Glutamatergic neuron (in vitro differentiated cells): Measurements from ENCODE around the gene OR5B12. TPM values are rescaled to one million over a fixed set of nuclear protein-coding genes. Genes with fewer than 3 reads are reported as not detected.

Experiments
- DNase-seq: peaks from one replicate; pipeline ENCODE4 v3.0.0; 2022
- H3K27ac Mint-ChIP-seq: one replicate; pipeline ENCODE4 v1.8.0; 2020; ENCODE audit warnings: mild to moderate bottlenecking, mixed read lengths, inconsistent platforms; ENCODE audit not compliant: unreplicated experiment
- H3K27me3 Mint-ChIP-seq: one replicate; pipeline ENCODE4 v1.8.0; 2020; ENCODE audit warnings: mild to moderate bottlenecking, moderate library complexity, mixed read lengths, inconsistent platforms; ENCODE audit not compliant: unreplicated experiment
- H3K36me3 Mint-ChIP-seq: one replicate; pipeline ENCODE4 v1.8.0; 2020; ENCODE audit warnings: mild to moderate bottlenecking, mixed read lengths, inconsistent platforms; ENCODE audit not compliant: unreplicated experiment
- H3K4me1 Mint-ChIP-seq: one replicate; pipeline ENCODE4 v1.8.0; 2020; ENCODE audit warnings: mild to moderate bottlenecking, low read depth, mixed read lengths, inconsistent platforms; ENCODE audit not compliant: unreplicated experiment
- H3K4me3 Mint-ChIP-seq: one replicate; pipeline ENCODE4 v1.8.0; 2020; ENCODE audit warnings: mild to moderate bottlenecking, mixed read lengths, inconsistent platforms; ENCODE audit not compliant: unreplicated experiment
- H3K9me3 Mint-ChIP-seq: one replicate; pipeline ENCODE4 v1.8.0; 2020; ENCODE audit warnings: mild to moderate bottlenecking, moderate library complexity, mixed read lengths, inconsistent platforms; ENCODE audit not compliant: unreplicated experiment
- long read RNA-seq: library from polyadenylated mRNA; unstranded; transcript quantifications from one replicate; pipeline ENCODE4 v2.0.0, GENCODE V29; 2020; ENCODE audit not compliant: unreplicated experiment
- total RNA-seq: library from RNA; stranded (reverse); fragmentation: NEBNext Ultra II Directional; extraction: Animal tissue kit (Norgen Biotek cat#: 25700); gene quantifications from one replicate; pipeline ENCODE4 v1.2.1, GENCODE V29; 2021; ENCODE audit not compliant: unreplicated experiment
- TF ChIP-seq, protein P1 (sequence below): fragments of 200-600 bp; sonication (generic); IDR thresholded peaks from one replicate; pipeline ENCODE4 v1.5.0; 2021; ENCODE audit not compliant: partially characterized antibody, unreplicated experiment

OR5B12 gene
- not detected for total RNA-seq
- long read RNA-seq = 0 reads

DNA sequence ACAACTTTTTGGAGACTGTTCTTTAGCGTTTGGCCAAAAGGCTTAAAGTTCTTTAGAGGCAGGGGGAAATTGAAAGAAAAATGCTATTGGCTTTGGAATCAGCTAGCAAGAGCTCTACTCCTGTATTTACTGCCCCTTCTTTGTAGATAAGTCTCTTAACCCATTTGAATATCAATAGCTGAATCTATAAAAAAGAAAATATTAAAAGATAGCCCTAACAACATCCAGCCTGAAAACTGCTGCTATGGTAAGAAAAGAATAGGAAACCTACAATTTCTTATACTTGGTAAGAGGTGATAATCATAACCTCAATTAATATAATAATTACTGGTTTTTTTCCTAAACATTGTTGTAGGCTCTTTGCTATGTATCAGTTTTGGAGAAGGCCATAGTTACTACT, at the start of gene OR5B12:
Gene OR5B12, minus strand, starts transcription at position 101 of the 400 bp plus-strand sequence. CDS start 2,085 bp downstream, outside the sequence.
- no peaks in the 10 kb centered on the region for H3K4me1 Mint-ChIP-seq
- H3K4me3 Mint-ChIP-seq = no peak within 1 kb of the TSS
- no peaks in the 10 kb centered on the region for H3K27me3 Mint-ChIP-seq
- H3K27ac Mint-ChIP-seq = no peak within 1 kb of the TSS
- peaks cover 9% of the 10 kb centered on the region for H3K9me3 Mint-ChIP-seq
- H3K36me3 Mint-ChIP-seq = peaks cover 8% of the 10 kb centered on the region
- TF ChIP-seq, protein P1, sequence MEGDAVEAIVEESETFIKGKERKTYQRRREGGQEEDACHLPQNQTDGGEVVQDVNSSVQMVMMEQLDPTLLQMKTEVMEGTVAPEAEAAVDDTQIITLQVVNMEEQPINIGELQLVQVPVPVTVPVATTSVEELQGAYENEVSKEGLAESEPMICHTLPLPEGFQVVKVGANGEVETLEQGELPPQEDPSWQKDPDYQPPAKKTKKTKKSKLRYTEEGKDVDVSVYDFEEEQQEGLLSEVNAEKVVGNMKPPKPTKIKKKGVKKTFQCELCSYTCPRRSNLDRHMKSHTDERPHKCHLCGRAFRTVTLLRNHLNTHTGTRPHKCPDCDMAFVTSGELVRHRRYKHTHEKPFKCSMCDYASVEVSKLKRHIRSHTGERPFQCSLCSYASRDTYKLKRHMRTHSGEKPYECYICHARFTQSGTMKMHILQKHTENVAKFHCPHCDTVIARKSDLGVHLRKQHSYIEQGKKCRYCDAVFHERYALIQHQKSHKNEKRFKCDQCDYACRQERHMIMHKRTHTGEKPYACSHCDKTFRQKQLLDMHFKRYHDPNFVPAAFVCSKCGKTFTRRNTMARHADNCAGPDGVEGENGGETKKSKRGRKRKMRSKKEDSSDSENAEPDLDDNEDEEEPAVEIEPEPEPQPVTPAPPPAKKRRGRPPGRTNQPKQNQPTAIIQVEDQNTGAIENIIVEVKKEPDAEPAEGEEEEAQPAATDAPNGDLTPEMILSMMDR = no peak
- no peak for DNase-seq

DNA sequence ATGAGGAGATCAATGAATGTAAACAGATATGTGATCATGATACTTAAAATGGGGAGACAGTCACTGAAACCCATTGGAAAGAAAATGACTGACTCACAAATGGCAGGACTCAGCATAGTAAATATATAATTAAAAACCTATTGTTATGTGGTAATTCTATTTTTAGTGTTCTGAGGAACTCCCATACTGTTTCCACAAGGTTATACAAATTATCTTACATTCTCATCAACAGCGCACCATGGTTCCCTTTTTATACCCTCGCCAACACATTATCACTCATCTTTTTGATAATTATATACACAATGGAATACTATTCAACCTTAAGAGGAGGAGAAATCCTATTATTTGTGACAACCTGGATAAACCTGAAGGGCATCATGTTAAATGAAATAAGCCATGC, 48.8 kb upstream of the OR5B12 start:
- Mint-ChIP-seq H3K4me3 (no peak overlapping the region), H3K27me3 (peaks cover 1% of the 10 kb centered on the region), H3K4me1 (peaks cover 3% of the 10 kb centered on the region), H3K27ac (no peak overlapping the region), H3K9me3 (no peaks in the 10 kb centered on the region), H3K36me3 (no peaks in the 10 kb centered on the region)
- no peak for DNase-seq
- TF ChIP-seq, protein P1 = no peak

DNA sequence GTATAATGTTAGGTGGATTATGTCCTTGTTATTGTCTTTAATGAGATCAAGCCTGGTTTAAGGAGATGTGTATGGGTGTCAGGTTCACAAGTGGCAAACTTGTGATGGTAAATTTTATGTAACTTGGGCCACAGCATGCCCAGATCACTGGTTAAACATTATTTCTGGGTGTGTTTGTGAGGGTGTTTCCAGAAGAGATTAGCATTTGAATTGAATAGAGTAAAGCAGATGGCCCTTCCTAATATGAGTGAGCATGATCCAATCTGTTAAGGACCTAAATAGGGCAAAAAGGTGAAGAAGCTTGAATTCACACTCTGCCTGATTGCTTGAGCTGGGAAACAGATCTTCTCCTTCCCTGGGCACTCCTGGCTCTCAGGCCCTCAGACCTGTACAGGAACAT, 45.1 kb upstream of the OR5B12 start:
- Mint-ChIP-seq H3K9me3 (no peaks in the 10 kb centered on the region), H3K4me3 (no peak overlapping the region), H3K4me1 (peaks cover 3% of the 10 kb centered on the region), H3K27ac (no peak overlapping the region), H3K36me3 (no peaks in the 10 kb centered on the region), H3K27me3 (peaks cover 1% of the 10 kb centered on the region)
- TF ChIP-seq, protein P1 = no peak
- no peak for DNase-seq

DNA sequence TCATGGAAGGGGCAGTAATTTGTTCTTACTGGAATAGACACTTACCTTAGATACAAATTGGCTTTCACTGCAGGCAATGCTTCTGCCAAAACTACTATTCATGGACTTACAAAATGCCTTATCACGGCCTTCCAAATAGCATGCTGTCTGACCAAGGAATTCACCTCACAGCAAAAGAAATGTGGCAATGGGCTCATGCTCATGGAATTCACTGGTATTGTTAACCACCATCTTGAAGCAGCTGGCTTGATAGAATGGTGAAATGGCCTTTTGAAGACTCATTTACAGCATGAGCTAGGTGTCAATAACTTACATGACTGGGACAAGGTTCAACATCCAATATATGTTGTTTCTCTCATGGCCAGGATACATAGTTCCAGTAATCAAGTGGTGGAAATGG, 43.9 kb upstream of the OR5B12 start:
- Mint-ChIP-seq H3K27me3 (no peaks in the 10 kb centered on the region), H3K4me1 (peaks cover 3% of the 10 kb centered on the region), H3K4me3 (no peak overlapping the region), H3K27ac (no peak overlapping the region), H3K36me3 (no peaks in the 10 kb centered on the region), H3K9me3 (no peaks in the 10 kb centered on the region)
- DNase-seq = no peak
- TF ChIP-seq, protein P1 = no peak

DNA sequence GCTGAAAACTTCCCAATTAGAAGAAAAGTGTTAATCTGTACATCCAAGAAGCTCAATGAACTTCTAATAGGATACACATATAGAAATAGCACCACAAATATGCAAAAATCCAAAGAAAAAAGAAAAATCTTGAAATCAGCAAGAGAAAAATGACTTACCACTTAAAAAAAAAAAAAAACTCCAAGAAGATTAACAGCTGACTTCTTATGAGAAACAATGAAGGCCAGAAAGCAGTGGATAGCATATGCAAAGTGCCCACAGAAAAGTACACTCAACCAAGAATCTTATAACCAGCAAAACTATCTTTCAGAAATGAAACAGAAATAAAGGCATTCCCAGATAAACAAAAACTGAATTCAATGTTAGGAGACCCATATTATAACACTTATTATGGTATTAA, 29.9 kb upstream of the OR5B12 start:
- no peak for DNase-seq
- H3K4me1 Mint-ChIP-seq = no peaks in the 10 kb centered on the region
- H3K27ac Mint-ChIP-seq = no peak overlapping the region
- TF ChIP-seq, protein P1 = no peak
- no peak overlapping the region for H3K4me3 Mint-ChIP-seq
- H3K27me3 Mint-ChIP-seq = no peaks in the 10 kb centered on the region
- peaks cover 5% of the 10 kb centered on the region for H3K9me3 Mint-ChIP-seq
- peaks cover 6% of the 10 kb centered on the region for H3K36me3 Mint-ChIP-seq
